ENCODE results near the gene CREB1. TPM values are rescaled to one million over a fixed set of nuclear protein-coding genes. Genes with fewer than 3 reads are reported as not detected.

The CREB1 gene
- total and polyA plus RNA-seq, 10 of the 15 experiments (the other 5 are each of a cell fraction or from before 2014, with no cell fraction given): 13.4 to 76.9 (median 39.5) TPM

GRCh38 chr2:207614824-207615223 is 85.1 kb downstream of the CREB1 start:
- ATAC-seq (no peak), FAIRE-seq (no peak), DNase-seq (ENCODE audit: low read depth, low spot score) (no peak)
- intact Hi-C loops (cut with micrococcal nuclease; ENCODE audit: unreplicated experiment) (no loop called here), in situ Hi-C loops (cut with MboI) (no loop called here)
- no peak overlapping the region for H3K9ac ChIP-seq (ENCODE audit: control insufficient read depth, insufficient read depth, low read length)
- no peaks in the 10 kb centered on the region for H3K4me1 ChIP-seq (ENCODE audit: control insufficient read depth, insufficient read depth, low read length)
- no peak overlapping the region for H3K4me3 ChIP-seq
- H3K36me3 ChIP-seq (ENCODE audit: control insufficient read depth in 2 of 2, insufficient read depth in 2 of 2, low read length in 1 of 2): peaks cover 4 to 5% of the 10 kb centered on the region in 2 experiments
- H3K4me2 ChIP-seq (ENCODE audit: control insufficient read depth, insufficient read depth): no peak overlapping the region
- H4K20me1 ChIP-seq (ENCODE audit: control insufficient read depth, insufficient read depth): no peaks in the 10 kb centered on the region
- no TSS peak for BruUV-seq (replicated peaks)
- H3K79me2 ChIP-seq (ENCODE audit: control insufficient read depth, insufficient read depth, low read length): peaks cover 2% of the 10 kb centered on the region
- ChIA-PET SMC1A (ENCODE audit: uncharacterized antibody, unreplicated experiment) (interaction anchor here (1.6 kb wide), 1 partner anchor 47 kb away, joined by 3 read pairs; no protein-coding TSS in a partner anchor), CTCF (no interaction called here), POLR2A (interaction anchor here (1.3 kb wide), 1 partner anchor 11 kb away, joined by 5 read pairs; the partner anchor contains the start of gene METTL21A), RAD21 (ENCODE audit: unreplicated experiment) (interaction anchor here (0.5 kb wide), 1 partner anchor 647 kb away, joined by 3 read pairs; no protein-coding TSS in a partner anchor)
- no peak overlapping the region for H3K27ac ChIP-seq (ENCODE audit: control insufficient read depth, insufficient read depth)
- 95% methylated on average over 2 of the region's 2 CpGs for WGBS (ENCODE audit: insufficient coverage, insufficient replicate concordance, low lambda C conversion rate, missing lambda C conversion rate)
- no peak overlapping the region for H2AFZ ChIP-seq (ENCODE audit: control insufficient read depth, low read depth, low read length)
- H3K9me3 ChIP-seq (replicated peaks; ENCODE audit: control insufficient read depth, insufficient read depth, low read length): no peaks in the 10 kb centered on the region
- H3K27me3 ChIP-seq (replicated peaks in 1 of 2; ENCODE audit: control insufficient read depth in 2 of 2, insufficient read depth in 2 of 2, low read length in 1 of 2): no peaks in the 10 kb centered on the region
- TF ChIP-seq ASH2L (IDR thresholded peaks at IDR 0.05; ENCODE audit: borderline replicate concordance, low read depth) (no peak), TARDBP (IDR thresholded peaks at IDR 0.05; ENCODE audit: borderline replicate concordance) (no peak), ATF7 (IDR thresholded peaks at IDR 0.05; ENCODE audit: low read depth) (no peak), ELK1 (IDR thresholded peaks at IDR 0.05; ENCODE audit: low read depth, low read length) (no peak), IRF5 (IDR thresholded peaks at IDR 0.05; ENCODE audit: borderline replicate concordance) (no peak), MLLT1 (IDR thresholded peaks at IDR 0.05) (no peak), EZH2 (IDR thresholded peaks at IDR 0.05; ENCODE audit: borderline replicate concordance, control insufficient read depth, low read depth, low read length) (no peak), IRF3 (IDR thresholded peaks at IDR 0.05) (no peak), JUNB (IDR thresholded peaks at IDR 0.05) (no peak), SRF (IDR thresholded peaks at IDR 0.05; ENCODE audit: low read depth in 2 of 2, low read length in 2 of 2) (no peak), FOXM1 (IDR thresholded peaks at IDR 0.05; ENCODE audit: low read depth, low read length) (no peak), STAT1 (conservative IDR thresholded peaks at IDR 0.05) (no peak), ZNF687 (IDR thresholded peaks at IDR 0.05) (no peak)
